GM12878 (cell line): ENCODE results near the gene FEM1B. TPM values are rescaled to one million over a fixed set of nuclear protein-coding genes. Genes with fewer than 3 reads are reported as not detected.

ENCODE experiments used
- ATAC-seq: fragments of 200-7000 bp; cut with Tn5 transposase; 3 replicates; pipeline ENCODE4 v1.9.1; 2020; ENCODE audit warnings: mild to moderate bottlenecking, moderate library complexity
- BruUV-seq: library from RNA; stranded (reverse); fragments of 400-500 nt; replicated peaks from 2 replicates; lab custom pipeline; 2021; lab: Mats Ljungman, UMichigan
- CTCF ChIA-PET: fragments of 300-600 bp; sonication (Branson Sonifier 250); formaldehyde crosslinking; extraction: SDS; loops from one replicate; lab custom pipeline; 2021; ENCODE audit warnings: inconsistent platforms; lab: Yijun Ruan, JAX
- POLR2A ChIA-PET: fragments of 350-600 bp; formaldehyde crosslinking; extraction: SDS; loops from one replicate; lab custom pipeline; 2021; ENCODE audit warnings: inconsistent platforms; lab: Charles Lee
- RAD21 ChIA-PET: fragments of 300-600 bp; sonication (Branson Sonifier 250); formaldehyde crosslinking; loops from one replicate; lab custom pipeline; 2023; ENCODE audit warnings: antibody characterized with exemption; ENCODE audit not compliant: unreplicated experiment; lab: Charles Lee
- SMC1A ChIA-PET: fragments of 300-600 bp; sonication (Branson Sonifier 250); formaldehyde crosslinking; loops from one replicate; lab custom pipeline; 2023; ENCODE audit not compliant: unreplicated experiment, uncharacterized antibody; lab: Charles Lee
- DNase-seq: peaks from one replicate; pipeline ENCODE4 v3.0.0-alpha.2; 2011; ENCODE audit warnings: low read depth, low spot score
- FAIRE-seq: peaks from 3 replicates; lab custom pipeline; 2011; peaks lifted over from hg19 to GRCh38; lab: Jason Lieb, UNC
- H2AFZ ChIP-seq: 2 replicates; pipeline ENCODE4 v1.6.0; 2011; ENCODE audit warnings: low read depth, low read length, control low read depth; ENCODE audit not compliant: control insufficient read depth
- H3K27ac ChIP-seq: 2 replicates; pipeline ENCODE4 v1.5.1; 2011; ENCODE audit warnings: control low read depth; ENCODE audit not compliant: control insufficient read depth, insufficient read depth
- H3K27me3 ChIP-seq, 2 experiments: replicated peaks in 1 of 2; 2 replicates each; pipeline versions ENCODE4 v1.6.0 to v1.6.1; 2011; ENCODE audit warnings: low read length in 1 of 2; ENCODE audit not compliant: control insufficient read depth in 2 of 2, insufficient read depth in 2 of 2
- H3K36me3 ChIP-seq, 2 experiments: 2 replicates each; pipeline ENCODE4 v1.5.1; 2011; ENCODE audit warnings: low read length in 1 of 2; ENCODE audit not compliant: control insufficient read depth in 2 of 2, insufficient read depth in 2 of 2
- H3K4me1 ChIP-seq: 2 replicates; pipeline ENCODE4 v1.6.1; 2011; ENCODE audit warnings: mild to moderate bottlenecking, low read length, moderate library complexity, mixed read lengths; ENCODE audit not compliant: control insufficient read depth, insufficient read depth
- H3K4me2 ChIP-seq: 2 replicates; pipeline ENCODE4 v1.6.0; 2011; ENCODE audit warnings: control low read depth; ENCODE audit not compliant: control insufficient read depth, insufficient read depth
- H3K4me3 ChIP-seq: fragments of 200-600 bp; sonication (generic); 2 replicates; pipeline ENCODE4 v1.5.1; 2016
- H3K79me2 ChIP-seq: 2 replicates; pipeline ENCODE4 v1.6.0; 2011; ENCODE audit warnings: low read length; ENCODE audit not compliant: control insufficient read depth, insufficient read depth
- H3K9ac ChIP-seq: 2 replicates; pipeline ENCODE4 v1.8.0; 2011; ENCODE audit warnings: low read length, control low read depth, mixed read lengths; ENCODE audit not compliant: control insufficient read depth, insufficient read depth
- H3K9me3 ChIP-seq: replicated peaks from 3 replicates; pipeline ENCODE4 v1.5.1; 2011; ENCODE audit warnings: mild to moderate bottlenecking, low read length; ENCODE audit not compliant: control insufficient read depth, insufficient read depth
- H4K20me1 ChIP-seq: 2 replicates; pipeline ENCODE4 v1.6.0; 2011; ENCODE audit not compliant: control insufficient read depth, insufficient read depth
- HDAC2 ChIP-seq: fragments of 200-600 bp; sonication (generic); IDR thresholded peaks from 2 replicates; pipeline ENCODE4 v1.6.1; 2017
- IRF3 ChIP-seq: fragments of 450-650 bp; IDR thresholded peaks from 2 replicates; pipeline ENCODE4 v1.6.1; 2014; ENCODE audit warnings: mild to moderate bottlenecking
- REST ChIP-seq: IDR thresholded peaks from 2 replicates; pipeline ENCODE4 v1.6.1; 2012; ENCODE audit warnings: mild to moderate bottlenecking, low read depth, low read length
- WGBS: methylation state at CpG from one replicate; pipeline ENCODE4 v1.1.6; 2016; ENCODE audit warnings: low lambda C conversion rate; ENCODE audit not compliant: insufficient replicate concordance, insufficient coverage; ENCODE audit errors: missing lambda C conversion rate; 5-methylcytosine and 5-hydroxymethylcytosine counted together
- in situ Hi-C: fragments of 300-500 bp; cut with MboI; formaldehyde crosslinking; loops from 9 replicates; pipeline ENCODE4 v1.14.3; 2018; ENCODE audit warnings: mixed read lengths
- intact Hi-C: fragments of 100-400 bp; cut with micrococcal nuclease; formaldehyde crosslinking; loops from one replicate; pipeline ENCODE4 v1.14.2; 2022; ENCODE audit not compliant: unreplicated experiment
- polyA plus RNA-seq, 11 experiments: library from polyadenylated mRNA; depleted of rRNA in 4 of 11; unstranded in 6 of 11; stranded (reverse) in 5 of 11; fragments of >200 nt; fragmentation: Nextera tagmentation in 4 of 11; fragmentation: Illumina TruSeq in 1 of 11; extraction: Ambion mirVana in 4 of 11; extraction: Trizol in 1 of 11; gene quantifications; 1 replicate in 1 of 11; 2 replicates in 10 of 11; pipeline versions ENCODE4 v1.2.1 to v1.2.3, GENCODE V29; 2011 to 2016; ENCODE audit warnings: inconsistent platforms in 2 of 11, missing spikeins in 2 of 11, low read depth in 1 of 11
- total RNA-seq, 4 experiments: library from RNA; depleted of rRNA in 3 of 4; stranded (reverse); fragments of >200 nt in 3 of 4; fragmentation: Illumina TruSeq in 1 of 4; extraction: Trizol in 1 of 4; gene quantifications; 2 replicates each; pipeline versions ENCODE4 v1.2.1 to v1.2.3, GENCODE V29; 2013 to 2021

Gene FEM1B
- total and polyA plus RNA-seq, 10 of the 15 experiments (the other 5 are each of a cell fraction or from before 2014, with no cell fraction given), result 5.5 to 61.1 (median 18.2) TPM

- TF ChIP-seq IRF3 (no peak), HDAC2 (no peak)
Observed at GRCh38 chr15:68343579-68344225, 66.2 kb downstream of the FEM1B start (continued).

- in situ Hi-C loops (no loop called here), intact Hi-C loops (no loop called here)
- H3K36me3 ChIP-seq, result no peaks in the 10 kb centered on the region
- ChIA-PET SMC1A (interaction anchor here (0.7 to 1.1 kb wide), 2 partner anchors 9 to 48 kb away, joined by 3 read pairs; no protein-coding TSS in a partner anchor), CTCF (no interaction called here), POLR2A (no interaction called here), RAD21 (no interaction called here)
- no peaks in the 10 kb centered on the region; a peak in 2 of 4 replicates for H3K27me3 ChIP-seq
- H3K9me3 ChIP-seq, result no peaks in the 10 kb centered on the region
- no peak overlapping the region for H3K9ac ChIP-seq
- no peaks in the 10 kb centered on the region; the same call in 1 of the 2 replicates for H4K20me1 ChIP-seq
- H2AFZ ChIP-seq, result no peak overlapping the region
- no peak overlapping the region for H3K4me3 ChIP-seq
- H3K4me1 ChIP-seq, result no peaks in the 10 kb centered on the region
- no peak overlapping the region for H3K27ac ChIP-seq
- no peaks in the 10 kb centered on the region for H3K79me2 ChIP-seq
- no peak for ATAC-seq
- no TSS peak for BruUV-seq
- no peak for DNase-seq
- no peak overlapping the region for H3K4me2 ChIP-seq
- 58% methylated on average over 7 of the region's 7 CpGs for WGBS
- no peak for TF ChIP-seq REST
- no peak for FAIRE-seq
Observed at GRCh38 chr15:68344600-68344999, 67.1 kb downstream of the FEM1B start.

Other genes starting within 250 kb of the FEM1B start
- gene PIAS1, start 223.4 kb upstream of the FEM1B start, total RNA-seq (2014; rRNA removed), result 39.0 and 39.1 TPM in 2 replicates
- gene PIAS1, start 223.4 kb upstream of the FEM1B start, total RNA-seq (2014; rRNA removed; fragmentation: Illumina TruSeq; extraction: Trizol), result 32.3 and 37.9 TPM in 2 replicates
- 34.8 and 35.0 TPM in 2 replicates for gene PIAS1, start 223.4 kb upstream of the FEM1B start, total RNA-seq (2021)
- gene PIAS1, start 223.4 kb upstream of the FEM1B start, polyA plus RNA-seq (2011; rRNA removed), result 94.6 and 96.3 TPM in 2 replicates
- 62.4 and 74.5 TPM in 2 replicates for gene PIAS1, start 223.4 kb upstream of the FEM1B start, polyA plus RNA-seq (2014; fragmentation: Illumina TruSeq; extraction: Trizol)
- gene PIAS1, start 223.4 kb upstream of the FEM1B start, polyA plus RNA-seq (2014; fragmentation: Nextera tagmentation; extraction: Ambion mirVana), result 10 to 100 TPM; 20.2 to 22.2 TPM
- 24.8 and 27.1 TPM in 2 replicates for gene PIAS1, start 223.4 kb upstream of the FEM1B start, polyA plus RNA-seq (2014; rRNA removed)
- gene PIAS1, start 223.4 kb upstream of the FEM1B start, polyA plus RNA-seq (2016; fragmentation: Nextera tagmentation; extraction: Ambion mirVana), result 10 to 100 TPM; 60.6 to 61.4 TPM
- 5.5 TPM in 2 replicates for gene CALML4, start 72.4 kb upstream of the FEM1B start, total RNA-seq (2014; rRNA removed)
- 10.3 and 10.4 TPM in 2 replicates for gene CALML4, start 72.4 kb upstream of the FEM1B start, total RNA-seq (2014; rRNA removed; fragmentation: Illumina TruSeq; extraction: Trizol)
- 4.0 and 4.8 TPM in 2 replicates for gene CALML4, start 72.4 kb upstream of the FEM1B start, total RNA-seq (2021)
- gene CALML4, start 72.4 kb upstream of the FEM1B start, polyA plus RNA-seq (2011; rRNA removed), result 5.2 and 9.0 TPM in 2 replicates
- 15.9 and 18.1 TPM in 2 replicates for gene CALML4, start 72.4 kb upstream of the FEM1B start, polyA plus RNA-seq (2014; fragmentation: Illumina TruSeq; extraction: Trizol)
- 1 to 10 TPM; 1.7 to 4.0 TPM for gene CALML4, start 72.4 kb upstream of the FEM1B start, polyA plus RNA-seq (2014; fragmentation: Nextera tagmentation; extraction: Ambion mirVana)
- 11.5 and 12.2 TPM in 2 replicates for gene CALML4, start 72.4 kb upstream of the FEM1B start, polyA plus RNA-seq (2014; rRNA removed)
- 1 to 10 TPM; 3.6 to 4.9 TPM for gene CALML4, start 72.4 kb upstream of the FEM1B start, polyA plus RNA-seq (2016; fragmentation: Nextera tagmentation; extraction: Ambion mirVana)
- gene CLN6, start 48.0 kb upstream of the FEM1B start, total RNA-seq (2014; rRNA removed), result 31.1 and 37.1 TPM in 2 replicates
- gene CLN6, start 48.0 kb upstream of the FEM1B start, total RNA-seq (2014; rRNA removed; fragmentation: Illumina TruSeq; extraction: Trizol), result 27.3 and 29.4 TPM in 2 replicates
- 63.5 and 63.7 TPM in 2 replicates for gene CLN6, start 48.0 kb upstream of the FEM1B start, total RNA-seq (2021)
- gene CLN6, start 48.0 kb upstream of the FEM1B start, polyA plus RNA-seq (2011; rRNA removed), result 21.0 and 53.8 TPM in 2 replicates
- gene CLN6, start 48.0 kb upstream of the FEM1B start, polyA plus RNA-seq (2014; fragmentation: Illumina TruSeq; extraction: Trizol), result 40.5 and 52.1 TPM in 2 replicates
- gene CLN6, start 48.0 kb upstream of the FEM1B start, polyA plus RNA-seq (2014; fragmentation: Nextera tagmentation; extraction: Ambion mirVana), result 1 to 10 TPM in 1 of 2 experiments, under 1 TPM in 1; 0.74 to 1.4 TPM
- 69.0 and 72.0 TPM in 2 replicates for gene CLN6, start 48.0 kb upstream of the FEM1B start, polyA plus RNA-seq (2014; rRNA removed)
- gene CLN6, start 48.0 kb upstream of the FEM1B start, polyA plus RNA-seq (2016; fragmentation: Nextera tagmentation; extraction: Ambion mirVana), result 10 to 100 TPM; 16.3 to 19.6 TPM
- gene ITGA11, start 154.4 kb downstream of the FEM1B start, total RNA-seq (2014; rRNA removed), result under 0.01 and 0.11 TPM in 2 replicates
- gene ITGA11, start 154.4 kb downstream of the FEM1B start, total RNA-seq (2014; rRNA removed; fragmentation: Illumina TruSeq; extraction: Trizol), result under 0.01 TPM in 1 of 2 replicates, not detected in the other
- 0.13 TPM in 1 of 2 replicates, not detected in the other for gene ITGA11, start 154.4 kb downstream of the FEM1B start, total RNA-seq (2021)
- gene ITGA11, start 154.4 kb downstream of the FEM1B start, polyA plus RNA-seq (2011; rRNA removed), result 0.24 and 0.49 TPM in 2 replicates
- gene ITGA11, start 154.4 kb downstream of the FEM1B start, polyA plus RNA-seq (2014; fragmentation: Illumina TruSeq; extraction: Trizol), result 0.10 TPM in 1 of 2 replicates, not detected in the other
- gene ITGA11, start 154.4 kb downstream of the FEM1B start, polyA plus RNA-seq (2014; fragmentation: Nextera tagmentation; extraction: Ambion mirVana), result under 1 TPM; 0.03 to 0.04 TPM
- 0.36 TPM in 1 of 2 replicates, not detected in the other for gene ITGA11, start 154.4 kb downstream of the FEM1B start, polyA plus RNA-seq (2014; rRNA removed)
- under 1 TPM; 0.13 to 0.18 TPM for gene ITGA11, start 154.4 kb downstream of the FEM1B start, polyA plus RNA-seq (2016; fragmentation: Nextera tagmentation; extraction: Ambion mirVana)